NAMALWA (cell line): Measurements from ENCODE around the gene RAC3.

ENCODE experiments used
- DNase-seq: peaks from one replicate; pipeline ENCODE4 v3.0.0-alpha.2; 2015; ENCODE audit warnings: low spot score

Gene RAC3

DNA sequence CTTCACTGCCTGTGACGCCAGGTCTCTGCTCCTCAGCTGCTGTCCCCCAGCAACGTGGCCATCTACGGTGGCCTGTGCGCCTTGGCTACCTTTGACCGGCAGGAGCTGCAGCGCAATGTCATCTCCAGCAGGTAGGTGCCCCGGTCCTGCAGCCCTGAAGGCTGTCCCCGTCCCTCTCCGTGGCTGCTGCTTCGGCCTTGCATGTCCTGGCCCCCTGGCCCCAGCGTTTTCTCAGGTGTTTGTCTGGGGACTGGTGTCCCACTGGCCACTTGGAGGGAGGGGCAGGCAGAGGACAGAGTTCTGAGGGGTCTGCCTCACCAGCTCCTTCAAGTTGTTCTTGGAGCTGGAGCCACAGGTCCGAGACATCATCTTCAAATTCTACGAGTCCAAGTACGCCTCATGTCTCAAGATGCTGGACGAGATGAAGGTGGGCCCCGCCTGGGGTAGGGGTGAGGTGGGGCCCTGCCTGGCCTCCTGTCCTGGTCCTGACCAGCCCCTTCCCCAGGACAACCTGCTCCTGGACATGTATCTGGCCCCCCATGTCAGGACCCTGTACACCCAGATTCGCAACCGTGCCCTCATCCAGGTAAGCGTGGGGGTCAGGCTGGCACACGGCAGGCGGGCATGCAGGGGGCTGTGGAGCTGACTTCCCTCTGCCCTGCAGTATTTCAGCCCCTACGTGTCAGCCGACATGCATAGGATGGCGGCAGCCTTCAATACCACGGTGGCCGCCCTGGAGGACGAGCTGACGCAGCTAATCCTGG is 24.7 kb downstream of the RAC3 start:
- DNase-seq: no peak

GRCh38 chr17:82056729-82057621 is 25.5 kb downstream of the RAC3 start:
- no peak for DNase-seq

DNA sequence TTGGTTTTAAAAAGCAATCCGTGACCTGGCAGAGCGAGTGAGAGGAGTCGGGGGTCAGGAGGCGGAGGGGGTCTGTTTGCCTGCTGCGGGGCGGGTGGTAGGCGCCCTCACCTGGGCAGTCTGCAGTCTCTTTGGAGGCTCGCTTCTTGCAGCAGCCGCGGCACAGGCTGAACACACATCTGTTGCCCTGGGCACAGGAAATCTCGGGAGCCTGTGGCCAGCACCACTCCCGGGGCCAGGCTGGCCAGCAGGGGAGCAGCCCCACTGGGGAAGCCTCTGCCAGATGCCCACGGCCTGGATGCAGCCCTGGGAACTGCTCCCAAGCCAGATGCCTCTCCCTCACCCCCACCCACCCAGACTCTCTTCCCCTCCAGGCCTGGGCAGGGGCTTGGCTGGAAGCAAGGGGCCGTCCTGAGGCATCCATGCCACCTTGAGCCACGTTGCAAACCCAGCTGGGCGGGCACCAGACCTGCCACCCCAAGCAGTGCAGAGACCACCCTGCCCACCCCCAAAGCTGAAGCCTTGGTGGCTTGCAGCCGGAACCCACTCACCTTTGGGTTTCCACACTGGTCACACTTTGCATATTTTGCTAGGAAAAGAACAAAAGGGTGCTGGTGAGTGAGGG is 26.9 kb downstream of the RAC3 start:
- no peak for DNase-seq

DNA sequence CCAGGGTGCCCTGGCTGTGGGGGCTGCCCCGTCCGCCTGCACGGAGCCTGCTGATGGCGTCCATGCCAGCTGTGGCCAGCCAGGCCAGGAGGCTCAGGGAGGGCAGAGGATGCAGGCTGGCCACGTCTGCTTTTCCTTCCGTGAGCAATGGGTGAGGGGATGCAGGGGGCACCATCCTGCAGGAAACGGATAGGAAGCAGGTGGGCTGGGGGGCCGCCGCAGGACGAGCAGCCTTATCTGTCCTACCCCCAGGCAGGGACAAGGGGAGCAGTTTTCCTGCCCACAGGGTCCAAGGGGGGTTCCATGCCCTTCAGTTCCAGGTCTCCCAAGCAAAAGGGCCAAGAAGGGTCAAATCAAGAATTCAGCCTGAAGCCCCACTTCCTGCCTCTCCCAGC is 27.4 kb downstream of the RAC3 start:
- DNase-seq: no peak

- DNase-seq: no peak
Measured at GRCh38 chr17:82059272-82060000, 28.0 kb downstream of the RAC3 start.

- no peak for DNase-seq
Measured at GRCh38 chr17:82060001-82060380, 28.5 kb downstream of the RAC3 start.

DNA sequence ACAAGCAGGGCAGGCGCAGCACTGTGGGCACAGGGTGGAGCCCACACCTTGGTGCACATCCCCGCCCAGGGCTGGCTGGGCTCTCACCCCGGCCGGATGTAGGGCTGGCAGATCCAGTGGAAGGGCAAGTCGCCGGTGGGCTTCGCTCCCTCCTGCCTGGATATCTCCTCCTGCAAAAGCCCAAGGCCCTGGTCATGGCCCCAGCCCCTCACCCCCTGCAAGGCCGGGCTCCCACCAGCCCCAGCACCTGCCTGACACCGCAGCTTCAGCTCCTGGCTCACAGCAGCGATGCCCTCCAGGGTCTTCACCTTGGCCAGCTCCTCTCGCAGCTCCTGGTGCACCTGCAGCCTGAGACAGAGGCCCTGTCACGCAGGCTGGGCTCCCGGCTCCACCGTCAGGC is 29.1 kb downstream of the RAC3 start:
- DNase-seq: no peak

DNA sequence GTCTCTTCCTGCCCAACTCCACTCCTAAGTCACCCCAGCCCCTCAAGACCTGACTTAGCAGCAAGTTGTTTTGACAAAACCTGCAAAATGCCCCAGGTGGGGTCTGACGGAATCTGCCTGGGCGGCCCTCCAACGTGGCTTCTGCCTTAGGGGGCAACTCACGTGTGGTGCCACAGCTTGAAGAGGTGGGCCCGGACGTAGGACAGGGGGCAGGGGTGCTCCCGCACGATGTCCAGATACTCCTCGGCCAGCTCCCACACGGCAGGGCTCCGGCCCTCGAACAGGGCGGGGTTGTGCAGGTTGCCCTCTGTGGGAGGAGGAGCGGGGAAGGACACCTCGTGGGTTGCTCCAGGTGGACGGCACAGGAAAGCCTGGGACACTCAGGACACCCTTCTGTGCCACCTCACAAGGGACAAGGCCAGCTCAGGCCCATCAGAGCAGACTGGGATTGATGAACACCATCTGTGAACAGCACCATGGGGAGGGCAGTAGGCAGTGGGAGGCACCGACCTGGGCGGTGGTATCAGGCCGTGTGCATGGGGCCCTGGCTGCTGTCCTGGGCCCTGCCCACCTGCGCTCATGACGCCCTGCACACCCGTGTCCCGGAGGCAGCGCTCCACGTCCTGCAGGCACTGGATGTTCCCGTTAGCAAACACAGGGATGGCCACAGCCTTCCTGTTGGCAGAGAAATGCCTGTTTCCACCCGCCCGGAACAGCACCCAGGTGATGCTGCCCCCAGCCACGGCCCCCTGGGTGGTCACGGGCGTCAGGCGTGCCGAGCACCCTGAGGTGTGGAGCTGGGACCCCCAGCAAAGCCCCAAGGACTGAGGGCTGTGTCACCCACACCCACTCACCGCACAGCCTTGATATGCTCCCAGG is 29.8 kb downstream of the RAC3 start:
- DNase-seq: no peak

DNA sequence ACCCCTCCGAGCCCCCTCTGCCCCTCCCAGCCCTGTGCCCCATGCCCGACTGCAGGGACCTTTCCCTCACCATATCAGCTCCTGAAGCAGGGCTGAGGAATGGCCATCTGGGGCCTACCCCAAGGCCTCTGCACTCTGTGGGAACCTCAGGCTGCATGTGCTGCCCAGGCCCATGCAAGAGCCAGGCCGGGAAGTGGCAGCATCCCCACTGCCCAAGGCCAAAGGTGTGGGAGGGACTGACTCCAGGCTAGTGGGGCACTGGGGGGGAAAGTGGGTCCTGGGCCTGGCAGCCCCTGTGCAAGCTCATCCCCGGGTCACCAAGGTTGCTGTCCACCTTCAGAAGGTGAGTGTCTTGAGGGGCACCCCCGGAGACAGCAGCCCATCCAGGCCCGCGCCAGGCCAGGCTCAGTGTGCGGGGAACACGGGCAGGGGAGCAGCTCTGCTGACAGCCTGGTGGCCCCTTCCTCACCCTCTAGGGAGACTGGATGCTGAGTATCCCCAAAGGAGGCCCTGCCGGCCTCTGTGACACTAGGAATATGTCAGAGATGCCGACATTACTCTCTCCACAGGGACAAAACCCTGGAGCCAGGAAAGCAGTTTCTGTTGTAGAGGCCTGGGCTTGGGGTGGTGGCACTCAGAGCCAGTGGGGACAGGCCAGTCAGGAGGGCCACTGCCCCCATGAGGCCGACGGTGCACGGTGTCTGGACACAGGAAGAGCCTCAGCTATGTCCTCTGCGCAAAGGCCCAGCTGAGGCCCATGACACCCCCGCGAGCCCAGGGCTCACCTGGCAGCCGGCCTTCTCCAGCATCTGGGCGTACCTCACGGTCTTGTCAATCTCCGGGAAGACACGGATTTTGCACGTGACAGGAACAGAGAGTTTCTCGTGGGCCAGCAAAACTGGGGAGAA is 30.9 kb downstream of the RAC3 start:
- no peak for DNase-seq

- no peak for DNase-seq
Measured at GRCh38 chr17:82062984-82063368, 31.5 kb downstream of the RAC3 start.

DNA sequence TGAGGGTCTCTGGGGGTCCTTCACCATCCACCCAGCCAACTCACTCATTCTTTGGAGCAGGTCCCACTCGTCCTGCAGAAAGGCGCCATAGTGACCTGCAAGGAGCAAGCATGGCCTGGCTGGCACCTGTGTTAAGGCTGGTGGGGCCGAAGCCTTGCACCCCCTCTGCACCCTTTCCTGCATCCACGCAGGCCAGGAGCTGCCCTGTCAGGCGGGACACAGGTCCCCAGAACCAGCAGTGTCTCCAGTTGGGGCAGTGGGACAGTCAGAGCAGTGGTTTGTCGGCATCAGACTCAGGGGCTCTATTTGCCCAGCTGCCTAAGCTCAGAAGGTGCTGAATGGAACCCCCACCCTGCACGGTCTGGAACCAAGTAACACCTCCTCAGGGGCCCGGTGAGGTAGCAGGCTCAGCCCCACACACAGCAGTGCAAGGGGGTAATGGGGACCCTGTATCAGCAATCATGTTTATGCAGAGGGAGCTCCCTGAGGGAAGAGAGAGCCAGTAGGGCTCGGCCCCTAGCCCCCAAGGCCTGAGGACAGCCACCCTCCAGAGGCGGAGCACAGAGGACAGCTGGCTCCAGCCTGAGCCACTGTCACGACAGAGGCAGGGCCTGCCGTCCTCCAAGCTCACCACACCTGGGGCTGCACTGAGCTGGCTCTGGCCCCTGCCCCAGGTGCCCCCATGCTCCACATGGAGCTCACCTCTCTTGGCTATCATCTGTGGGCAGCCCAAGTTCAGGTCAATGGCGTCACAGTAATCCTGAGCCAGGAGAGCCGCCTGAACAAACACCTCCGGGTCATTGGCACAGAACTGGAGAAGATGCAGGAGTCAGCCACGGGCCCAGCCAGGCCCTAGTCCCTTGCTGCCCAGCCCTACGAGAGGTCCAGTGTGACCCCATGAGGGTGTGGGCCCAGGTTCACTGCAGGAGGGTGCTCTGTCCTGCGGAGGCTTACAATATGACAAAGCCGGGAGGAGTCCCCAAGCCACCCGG is 32.2 kb downstream of the RAC3 start:
- DNase-seq: no peak

- no peak for DNase-seq
Measured at GRCh38 chr17:82064433-82065192, 33.1 kb downstream of the RAC3 start.

DNA sequence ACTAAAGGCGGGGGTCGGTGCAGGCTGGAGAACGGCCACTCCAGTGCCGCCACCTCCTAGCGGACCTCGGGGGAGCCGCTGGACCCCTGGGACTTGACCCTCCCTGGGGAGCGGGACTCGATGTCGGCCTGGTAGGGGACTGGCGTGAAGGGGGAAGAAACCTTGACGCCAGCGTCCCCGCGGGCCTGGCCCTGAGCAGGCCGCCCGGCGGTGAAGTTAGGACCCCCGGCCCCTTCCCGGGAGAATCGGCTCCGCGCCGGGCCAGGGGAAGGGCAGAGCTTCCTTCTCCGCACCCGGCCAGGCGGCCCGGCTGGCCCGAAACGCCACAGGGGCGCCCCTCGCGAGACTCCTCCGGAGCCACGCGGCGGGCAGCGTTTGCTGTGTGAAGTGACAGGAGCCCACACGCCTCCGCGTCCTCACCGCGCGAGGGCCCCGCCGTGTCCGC is 33.7 kb downstream of the RAC3 start:
- DNase-seq: peak; percentile 55

DNA sequence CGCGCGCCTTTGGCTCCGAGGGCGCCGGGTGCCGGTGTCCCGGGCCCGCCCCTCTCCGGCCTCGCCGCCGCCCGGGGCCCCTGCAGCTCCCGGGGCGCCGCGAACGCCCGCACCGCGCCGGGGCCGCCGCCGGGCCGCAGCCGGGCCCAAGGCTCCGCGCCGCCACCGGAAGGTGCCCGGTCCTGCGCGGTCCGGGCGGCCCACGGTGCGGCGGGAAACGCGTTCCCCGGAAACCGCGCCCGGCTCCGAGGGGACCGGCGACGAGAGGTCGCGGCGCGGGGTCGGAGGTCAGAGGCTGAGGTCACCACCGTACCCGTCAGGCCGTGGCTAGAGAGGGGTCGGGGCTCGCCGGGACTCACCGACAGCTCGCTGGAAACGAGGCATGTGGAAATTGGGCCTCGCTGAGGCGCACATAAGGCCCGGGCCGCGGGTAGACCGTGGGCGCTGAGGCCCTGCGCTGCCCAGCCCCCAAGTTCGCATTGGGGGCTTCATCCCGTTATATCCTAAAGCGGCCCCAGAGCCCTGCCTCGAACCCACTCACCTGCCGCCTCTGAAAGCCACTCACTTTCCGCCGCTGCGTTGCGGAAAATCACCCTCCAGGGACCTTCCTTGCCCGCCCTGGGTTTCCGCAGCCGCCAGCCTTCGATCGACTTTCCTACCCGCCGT is 34.3 kb downstream of the RAC3 start, which contains the start of gene DUS1L:
Gene DUS1L, minus strand, starts transcription at position 167 of the 666 bp plus-strand sequence. CDS start 745 bp downstream, outside the sequence.
- peak; percentile 54 for DNase-seq

DNA sequence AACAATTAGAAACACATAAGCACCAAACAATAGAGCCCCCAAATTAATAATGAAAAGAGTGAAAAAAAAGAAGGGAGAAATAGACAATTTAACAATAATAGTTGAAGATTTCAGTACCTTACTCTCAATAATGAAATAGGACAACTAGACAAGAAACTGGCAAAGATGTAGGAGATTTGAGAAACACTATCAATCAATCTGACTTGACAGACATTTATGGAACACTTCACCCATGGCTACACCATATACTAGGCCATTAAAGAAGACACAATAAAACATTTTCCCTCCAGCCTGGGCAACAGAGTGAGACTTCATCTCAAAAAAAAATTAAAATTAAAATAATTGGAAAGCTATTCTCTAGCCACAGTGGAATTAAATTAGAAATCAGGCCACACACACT is 39.1 kb downstream of the RAC3 start:
- DNase-seq: no peak

GRCh38 chr17:82072827-82073226 is 41.3 kb downstream of the RAC3 start:
- no peak for DNase-seq

- no peak for DNase-seq
Measured at GRCh38 chr17:82073446-82073845, 42.0 kb downstream of the RAC3 start.
